DOHH2 (cell line): ENCODE results near the gene CHST3.

Experiments
- H3F3A ChIP-seq: fragments of 200-600 bp; sonication (generic), shearing (Covaris generic); 2 replicates; pipeline ENCODE4 v1.6.0; 2016; ENCODE audit warnings: antibody characterized with exemption, mild to moderate bottlenecking; ENCODE audit not compliant: control insufficient read depth, insufficient read depth
- H3K27ac ChIP-seq: fragments of 200-600 bp; sonication (generic); 2 replicates; pipeline ENCODE4 v1.5.1; 2014; ENCODE audit warnings: low read depth, mild to moderate bottlenecking, low read length, moderate library complexity
- H3K27me3 ChIP-seq: fragments of 200-600 bp; sonication (generic); 2 replicates; pipeline ENCODE4 v1.6.1; 2014; ENCODE audit warnings: mild to moderate bottlenecking, low read length, mixed read lengths; ENCODE audit not compliant: control insufficient read depth
- H3K36me3 ChIP-seq: fragments of 200-600 bp; sonication (generic); 2 replicates; pipeline ENCODE4 v1.6.1; 2014; ENCODE audit warnings: mild to moderate bottlenecking, low read length, moderate library complexity, mixed read lengths; ENCODE audit not compliant: control insufficient read depth
- H3K4me1 ChIP-seq: fragments of 200-600 bp; sonication (generic); 2 replicates; pipeline ENCODE4 v1.6.1; 2014; ENCODE audit warnings: mild to moderate bottlenecking, low read length, mixed read lengths; ENCODE audit not compliant: control insufficient read depth
- H3K4me2 ChIP-seq: fragments of 200-600 bp; sonication (generic); 2 replicates; pipeline ENCODE4 v1.6.0; 2014; ENCODE audit warnings: mild to moderate bottlenecking, low read length, moderate library complexity
- H3K4me3 ChIP-seq: fragments of 200-600 bp; sonication (generic); 2 replicates; pipeline ENCODE4 v1.5.1; 2014; ENCODE audit warnings: mild to moderate bottlenecking, low read length, mixed read lengths
- H3K79me2 ChIP-seq: fragments of 200-600 bp; sonication (generic); 2 replicates; pipeline ENCODE4 v1.6.1; 2014; ENCODE audit warnings: mild to moderate bottlenecking, low read length, mixed read lengths; ENCODE audit not compliant: control insufficient read depth
- H3K9me2 ChIP-seq: fragments of 200-600 bp; sonication (generic); replicated peaks from 2 replicates; pipeline ENCODE4 v1.6.1; 2014; ENCODE audit warnings: mild to moderate bottlenecking, low read length, mixed read lengths; ENCODE audit not compliant: control insufficient read depth
- H3K9me3 ChIP-seq: fragments of 200-600 bp; sonication (generic); 2 replicates; pipeline ENCODE4 v1.6.1; 2014; ENCODE audit warnings: antibody characterized with exemption, low read length, mixed read lengths; ENCODE audit not compliant: control insufficient read depth, insufficient read depth
- H4K20me1 ChIP-seq: fragments of 200-600 bp; sonication (generic); 2 replicates; pipeline ENCODE4 v1.6.0; 2014; ENCODE audit warnings: low read depth, mild to moderate bottlenecking, antibody characterized with exemption, low read length, moderate library complexity; ENCODE audit not compliant: control insufficient read depth, insufficient read depth
- EZH2phosphoT487 ChIP-seq: fragments of 200-600 bp; sonication (generic); IDR thresholded peaks from 2 replicates; pipeline ENCODE4 v1.6.1; 2017; ENCODE audit warnings: borderline replicate concordance, mild to moderate bottlenecking, antibody characterized with exemption, low read length, moderate library complexity, mixed read lengths
- TF ChIP-seq, protein P1 (sequence below): fragments of 200-600 bp; sonication (generic); IDR thresholded peaks from one replicate; pipeline ENCODE4 v1.5.1; 2014; ENCODE audit warnings: antibody characterized with exemption, mild to moderate bottlenecking, low read depth, low read length; ENCODE audit not compliant: poor library complexity, severe bottlenecking

Gene CHST3

DNA sequence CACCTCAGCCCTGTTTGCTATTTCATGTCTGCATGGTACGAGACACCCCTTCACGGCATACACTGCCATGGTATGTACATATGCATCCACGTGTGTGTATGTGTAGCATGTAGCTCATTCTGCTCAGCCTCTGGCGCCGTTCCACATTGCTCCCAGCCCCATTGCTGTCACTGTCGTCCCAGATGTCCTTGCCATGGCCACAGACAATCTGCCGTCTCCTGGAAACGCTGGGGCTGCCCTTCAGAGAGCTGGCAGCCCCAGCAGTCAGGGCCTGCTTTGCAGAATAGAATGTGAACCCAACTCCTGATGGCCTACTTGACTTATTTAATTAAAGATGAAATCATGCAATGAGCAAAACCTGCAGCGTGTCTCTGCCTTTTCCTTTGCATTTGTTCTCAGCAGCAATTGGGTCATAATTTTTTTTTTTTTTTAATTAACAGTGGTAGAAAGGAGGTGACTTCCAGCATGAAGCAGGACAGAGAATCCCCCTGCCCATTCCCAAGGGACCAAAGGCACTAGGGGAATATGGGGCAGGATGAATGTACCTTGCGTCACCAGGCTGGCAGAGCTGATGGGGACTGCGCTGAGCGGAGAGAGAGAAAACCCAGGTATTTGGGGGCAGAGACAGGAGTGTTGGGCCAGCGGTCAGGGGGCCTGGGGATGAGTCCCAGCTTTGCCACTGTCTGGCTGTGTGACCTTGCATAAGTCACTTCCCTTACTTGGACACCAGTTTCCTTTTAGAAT lies 49.2 kb downstream of the CHST3 start:
- Histone ChIP-seq H3K9me2 (no peaks in the 10 kb centered on the region), H3K36me3 (no peaks in the 10 kb centered on the region), H3K27me3 (peaks cover 6% of the 10 kb centered on the region; the same call in 1 of the 2 replicates), H3F3A (no peaks in the 10 kb centered on the region), H3K9me3 (no peaks in the 10 kb centered on the region), H3K4me1 (no peaks in the 10 kb centered on the region), H3K79me2 (no peaks in the 10 kb centered on the region), H3K27ac (no peak overlapping the region), H3K4me3 (no peak overlapping the region), H3K4me2 (no peak overlapping the region), H4K20me1 (no peaks in the 10 kb centered on the region)
- TF ChIP-seq, protein P1, sequence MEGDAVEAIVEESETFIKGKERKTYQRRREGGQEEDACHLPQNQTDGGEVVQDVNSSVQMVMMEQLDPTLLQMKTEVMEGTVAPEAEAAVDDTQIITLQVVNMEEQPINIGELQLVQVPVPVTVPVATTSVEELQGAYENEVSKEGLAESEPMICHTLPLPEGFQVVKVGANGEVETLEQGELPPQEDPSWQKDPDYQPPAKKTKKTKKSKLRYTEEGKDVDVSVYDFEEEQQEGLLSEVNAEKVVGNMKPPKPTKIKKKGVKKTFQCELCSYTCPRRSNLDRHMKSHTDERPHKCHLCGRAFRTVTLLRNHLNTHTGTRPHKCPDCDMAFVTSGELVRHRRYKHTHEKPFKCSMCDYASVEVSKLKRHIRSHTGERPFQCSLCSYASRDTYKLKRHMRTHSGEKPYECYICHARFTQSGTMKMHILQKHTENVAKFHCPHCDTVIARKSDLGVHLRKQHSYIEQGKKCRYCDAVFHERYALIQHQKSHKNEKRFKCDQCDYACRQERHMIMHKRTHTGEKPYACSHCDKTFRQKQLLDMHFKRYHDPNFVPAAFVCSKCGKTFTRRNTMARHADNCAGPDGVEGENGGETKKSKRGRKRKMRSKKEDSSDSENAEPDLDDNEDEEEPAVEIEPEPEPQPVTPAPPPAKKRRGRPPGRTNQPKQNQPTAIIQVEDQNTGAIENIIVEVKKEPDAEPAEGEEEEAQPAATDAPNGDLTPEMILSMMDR: no peak
- TF ChIP-seq EZH2phosphoT487: no peak

DNA sequence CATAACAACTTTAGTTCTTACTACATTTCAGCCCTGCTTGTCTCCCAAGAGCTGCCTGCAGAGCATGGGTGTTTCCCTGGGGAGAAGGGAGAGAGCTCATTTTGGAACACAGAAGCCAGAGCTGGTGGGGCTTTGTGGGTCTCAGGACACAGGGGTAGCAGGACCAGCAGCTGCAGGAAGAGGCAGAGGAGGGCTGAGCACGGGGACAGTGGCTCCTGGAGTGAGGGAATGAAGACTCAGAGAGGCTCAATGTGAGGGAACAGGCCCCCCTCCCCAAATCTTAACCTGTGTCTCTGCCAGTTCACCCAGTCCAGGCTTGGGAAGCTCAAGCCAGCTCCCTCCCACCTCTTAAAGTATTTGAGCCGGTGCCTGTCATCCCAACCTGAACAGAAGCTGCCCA lies 50.0 kb downstream of the CHST3 start:
- TF ChIP-seq EZH2phosphoT487: no peak
- TF ChIP-seq, protein P1: no peak
- H3K9me3 ChIP-seq: no peaks in the 10 kb centered on the region
- no peaks in the 10 kb centered on the region for H3K79me2 ChIP-seq
- H3F3A ChIP-seq: no peaks in the 10 kb centered on the region
- no peaks in the 10 kb centered on the region for H3K4me1 ChIP-seq
- H3K4me3 ChIP-seq: no peak overlapping the region
- H4K20me1 ChIP-seq: no peaks in the 10 kb centered on the region
- H3K27ac ChIP-seq: no peak overlapping the region
- H3K27me3 ChIP-seq: peaks cover 6% of the 10 kb centered on the region; the same call in 1 of the 2 replicates
- H3K4me2 ChIP-seq: no peak overlapping the region
- no peaks in the 10 kb centered on the region for H3K9me2 ChIP-seq
- no peaks in the 10 kb centered on the region for H3K36me3 ChIP-seq

DNA sequence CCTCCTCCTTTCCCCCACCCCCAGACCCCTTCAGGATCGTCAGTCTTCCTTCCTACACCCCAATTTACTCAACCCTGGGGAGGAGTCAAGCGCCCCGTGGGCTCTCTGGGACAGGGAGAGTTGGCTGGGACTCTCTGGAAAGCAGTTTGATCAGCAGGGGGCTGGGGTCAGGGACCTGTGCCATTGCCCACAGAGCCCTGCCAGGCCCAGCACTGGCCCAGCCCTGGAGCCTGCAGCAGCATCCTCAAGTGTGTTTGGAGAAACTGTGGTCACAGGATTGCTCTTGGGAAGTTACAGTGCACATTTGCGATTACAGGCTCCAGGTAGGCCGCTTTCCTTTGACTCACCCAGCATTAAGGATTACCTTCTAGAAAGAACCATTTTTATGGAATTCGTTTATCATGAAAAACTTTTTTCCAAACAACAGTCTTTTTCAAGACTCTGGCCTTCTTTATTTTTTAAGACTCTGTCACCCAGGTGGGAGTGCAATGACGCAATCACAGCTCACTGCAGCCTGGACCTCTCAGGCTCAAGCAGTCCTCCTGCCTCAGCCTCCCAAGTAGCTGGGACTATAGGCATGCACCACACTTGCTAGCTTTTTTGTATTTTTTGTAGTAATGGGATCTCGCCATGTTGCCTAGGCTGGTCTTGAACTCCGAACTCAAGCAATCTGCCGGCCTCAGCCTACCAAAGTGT lies 50.7 kb downstream of the CHST3 start:
- Histone ChIP-seq H3K36me3 (no peaks in the 10 kb centered on the region), H4K20me1 (no peaks in the 10 kb centered on the region), H3K27me3 (peaks cover 12% of the 10 kb centered on the region), H3K79me2 (no peaks in the 10 kb centered on the region), H3K4me2 (no peak overlapping the region), H3K4me3 (no peak overlapping the region), H3F3A (no peaks in the 10 kb centered on the region), H3K4me1 (no peaks in the 10 kb centered on the region), H3K9me3 (no peaks in the 10 kb centered on the region), H3K9me2 (no peaks in the 10 kb centered on the region), H3K27ac (no peak overlapping the region)
- TF ChIP-seq, protein P1: no peak
- TF ChIP-seq EZH2phosphoT487: no peak
